ENCODE measurements around the gene SPCS3. TPM values are rescaled to one million over a fixed set of nuclear protein-coding genes. Genes with fewer than 3 reads are reported as not detected.

The SPCS3 gene
- total and polyA plus RNA-seq, 2 experiments from 2014 or later = 62.5 to 79.9 TPM

GRCh38 chr4:176309046-176309445 is 10.7 kb upstream of the SPCS3 start:
- Histone ChIP-seq H3K36me3 (ENCODE audit: insufficient read depth) (no peaks in the 10 kb centered on the region), H3K9me2 (ENCODE audit: insufficient read depth) (no peaks in the 10 kb centered on the region), H3K27me3 (ENCODE audit: insufficient read depth) (peaks cover 39% of the 10 kb centered on the region), H4K20me1 (replicated peaks; ENCODE audit: insufficient read depth) (no peaks in the 10 kb centered on the region; the same call in 1 of the 2 replicates), H2AFZ (no peak overlapping the region), H3K4me1 (ENCODE audit: insufficient read depth) (no peaks in the 10 kb centered on the region), H3K79me2 (replicated peaks; ENCODE audit: insufficient read depth) (no peaks in the 10 kb centered on the region), H3K4me3 (no peak overlapping the region), H3K27ac (ENCODE audit: low read depth) (no peak overlapping the region), H3F3A (replicated peaks; ENCODE audit: low read depth) (no peaks in the 10 kb centered on the region), H3K4me2 (no peak overlapping the region)
- Mint-ChIP-seq H3K9me3 (no peaks in the 10 kb centered on the region), H3K27me3 (ENCODE audit: insufficient read depth, low read depth, poor library complexity) (peaks cover 14% of the 10 kb centered on the region), H3K27ac (no peak overlapping the region), H3K36me3 (ENCODE audit: low read depth) (no peaks in the 10 kb centered on the region), H3K4me1 (peaks cover 6% of the 10 kb centered on the region; the same call in 1 of the 3 replicates), H3K4me3 (no peak overlapping the region)
- ATAC-seq = no peak
- no peak for DNase-seq (ENCODE audit: low spot score)
- no peak for TF ChIP-seq EZH2phosphoT487 (IDR thresholded peaks at IDR 0.05; ENCODE audit: unreplicated experiment)
- no peak for TF ChIP-seq JUNB (IDR thresholded peaks at IDR 0.05; ENCODE audit: unreplicated experiment)
- no peak for TF ChIP-seq NANOG (IDR thresholded peaks at IDR 0.05; ENCODE audit: borderline replicate concordance)
- TF ChIP-seq CTCF (conservative IDR thresholded peaks at IDR 0.05; ENCODE audit: low read depth in 2 of 2) = no peak
- no peak for TF ChIP-seq REST (IDR thresholded peaks at IDR 0.05; ENCODE audit: unreplicated experiment)
- TF ChIP-seq CREB1 (CRISPR knock-in tag; IDR thresholded peaks at IDR 0.05; ENCODE audit: low read depth) = no peak
- TF ChIP-seq STAT1 (IDR thresholded peaks at IDR 0.05; ENCODE audit: unreplicated experiment) = no peak
- TF ChIP-seq ZNF331 (CRISPR knock-in tag; IDR thresholded peaks at IDR 0.05; ENCODE audit: low read depth) = no peak
- TF ChIP-seq ETS1 (IDR thresholded peaks at IDR 0.05) = no peak

- ATAC-seq (no peak), DNase-seq (ENCODE audit: low spot score) (no peak)
- Mint-ChIP-seq H3K9me3 (no peaks in the 10 kb centered on the region), H3K27me3 (ENCODE audit: insufficient read depth, low read depth, poor library complexity) (peaks cover 10% of the 10 kb centered on the region), H3K4me3 (no peak overlapping the region), H3K27ac (no peak overlapping the region), H3K4me1 (no peaks in the 10 kb centered on the region), H3K36me3 (ENCODE audit: low read depth) (no peaks in the 10 kb centered on the region)
- no peaks in the 10 kb centered on the region for H3K4me1 ChIP-seq (ENCODE audit: insufficient read depth)
- no peaks in the 10 kb centered on the region for H3K36me3 ChIP-seq (ENCODE audit: insufficient read depth)
- no peak overlapping the region for H3K27ac ChIP-seq (ENCODE audit: low read depth)
- no peaks in the 10 kb centered on the region for H3F3A ChIP-seq (replicated peaks; ENCODE audit: low read depth)
- no peaks in the 10 kb centered on the region; the same call in 1 of the 2 replicates for H4K20me1 ChIP-seq (replicated peaks; ENCODE audit: insufficient read depth)
- H3K4me2 ChIP-seq = no peak overlapping the region
- H3K9me2 ChIP-seq (ENCODE audit: insufficient read depth) = no peaks in the 10 kb centered on the region
- H3K27me3 ChIP-seq (ENCODE audit: insufficient read depth) = peaks cover 31% of the 10 kb centered on the region
- no peak overlapping the region for H3K4me3 ChIP-seq
- no peaks in the 10 kb centered on the region for H3K79me2 ChIP-seq (replicated peaks; ENCODE audit: insufficient read depth)
- H2AFZ ChIP-seq = no peak overlapping the region
- no peak for TF ChIP-seq ZNF114 (CRISPR knock-in tag; IDR thresholded peaks at IDR 0.05)
- TF ChIP-seq JUNB (IDR thresholded peaks at IDR 0.05; ENCODE audit: unreplicated experiment) = no peak
- no peak for TF ChIP-seq NANOG (IDR thresholded peaks at IDR 0.05; ENCODE audit: borderline replicate concordance)
- TF ChIP-seq EZH2phosphoT487 (IDR thresholded peaks at IDR 0.05; ENCODE audit: unreplicated experiment) = no peak
- TF ChIP-seq ZNF331 (CRISPR knock-in tag; IDR thresholded peaks at IDR 0.05; ENCODE audit: low read depth) = no peak
Observed at GRCh38 chr4:176309772-176310171, 10.0 kb upstream of the SPCS3 start.

All from GM23338 (cell line).